Activated T-helper 1 cell treated with anti-CD3 and anti-CD28 coated beads, Interleukin-12 subunit alpha, Interleukin-12 subunit beta, Interleukin-2, Interleukin-4 antibody, amounts not matched to agents 30 ng/mL and 10 ng/mL and 1 ng/mL, durations not matched to agents 14 hours and 24 hours and 36 hours (primary cell): ENCODE measurements around the gene LPP. TPM values are rescaled to one million over a fixed set of nuclear protein-coding genes. Genes with fewer than 3 reads are reported as not detected.

Experiments used
- DNase-seq: peaks from one replicate; pipeline ENCODE4 v3.0.0; 2021; ENCODE audit warnings: low spot score
- H3K27ac Mint-ChIP-seq: one replicate; pipeline ENCODE4 v1.8.0; 2021; ENCODE audit warnings: mild to moderate bottlenecking, mixed read lengths
- H3K27me3 Mint-ChIP-seq: one replicate; pipeline ENCODE4 v1.8.0; 2022; ENCODE audit warnings: mild to moderate bottlenecking, moderate library complexity, mixed read lengths; ENCODE audit not compliant: insufficient read depth
- H3K36me3 Mint-ChIP-seq: one replicate; pipeline ENCODE4 v1.8.0; 2021; ENCODE audit warnings: low read depth, mixed read lengths
- H3K4me1 Mint-ChIP-seq: one replicate; pipeline ENCODE4 v1.8.0; 2021; ENCODE audit warnings: low read depth, mixed read lengths
- H3K4me3 Mint-ChIP-seq: one replicate; pipeline ENCODE4 v1.8.0; 2021; ENCODE audit warnings: mild to moderate bottlenecking, moderate library complexity, mixed read lengths
- H3K9me3 Mint-ChIP-seq: one replicate; pipeline ENCODE4 v1.8.0; 2021; ENCODE audit warnings: mixed read lengths
- intact Hi-C: fragments of 100-400 bp; cut with micrococcal nuclease; formaldehyde crosslinking; loops from one replicate; pipeline ENCODE4 v1.15.1; 2024
- total RNA-seq: library from RNA; stranded (reverse); gene quantifications from 2 replicates; pipeline ENCODE4 v1.2.3, GENCODE V29; 2022

The LPP gene
- total RNA-seq, 1 donor from 2014 or later: 38.2 TPM

GRCh38 chr3:188513662-188514328 is 359.8 kb downstream of the LPP start:
- Mint-ChIP-seq H3K4me3 (no peak overlapping the region), H3K27me3 (no peaks in the 10 kb centered on the region), H3K27ac (no peak overlapping the region), H3K9me3 (no peaks in the 10 kb centered on the region), H3K36me3 (peaks cover 5% of the 10 kb centered on the region), H3K4me1 (peaks cover 5% of the 10 kb centered on the region)
- no peak for DNase-seq
- intact Hi-C loops: no loop called here

- peaks cover 5% of the 10 kb centered on the region for H3K4me1 Mint-ChIP-seq
- no peak overlapping the region for H3K4me3 Mint-ChIP-seq
- no peaks in the 10 kb centered on the region for H3K9me3 Mint-ChIP-seq
- no peaks in the 10 kb centered on the region for H3K27me3 Mint-ChIP-seq
- peaks cover 5% of the 10 kb centered on the region for H3K36me3 Mint-ChIP-seq
- intact Hi-C loops: loop anchor here (2.0 kb wide), 1 partner anchor 776 kb away; no protein-coding TSS in a partner anchor
- H3K27ac Mint-ChIP-seq: no peak overlapping the region
- DNase-seq: no peak
Measured at GRCh38 chr3:188516515-188516914, 362.6 kb downstream of the LPP start.

- peaks cover 5% of the 10 kb centered on the region for H3K4me1 Mint-ChIP-seq
- H3K27ac Mint-ChIP-seq: no peak overlapping the region
- no peak for DNase-seq
- H3K4me3 Mint-ChIP-seq: no peak overlapping the region
- peaks cover 3% of the 10 kb centered on the region for H3K36me3 Mint-ChIP-seq
- intact Hi-C loops: no loop called here
- H3K27me3 Mint-ChIP-seq: no peaks in the 10 kb centered on the region
- no peaks in the 10 kb centered on the region for H3K9me3 Mint-ChIP-seq
Measured at GRCh38 chr3:188518416-188518815, 364.5 kb downstream of the LPP start.

GRCh38 chr3:188518835-188519452 is 365.0 kb downstream of the LPP start:
- no peak overlapping the region for H3K27ac Mint-ChIP-seq
- no peak for DNase-seq
- intact Hi-C loops: no loop called here
- H3K27me3 Mint-ChIP-seq: no peaks in the 10 kb centered on the region
- H3K4me1 Mint-ChIP-seq: peaks cover 5% of the 10 kb centered on the region
- no peak overlapping the region for H3K4me3 Mint-ChIP-seq
- H3K9me3 Mint-ChIP-seq: no peaks in the 10 kb centered on the region
- peaks cover 3% of the 10 kb centered on the region for H3K36me3 Mint-ChIP-seq

GRCh38 chr3:188520466-188520865 is 366.5 kb downstream of the LPP start:
- Mint-ChIP-seq H3K4me1 (peaks cover 5% of the 10 kb centered on the region), H3K4me3 (no peak overlapping the region), H3K9me3 (no peaks in the 10 kb centered on the region), H3K27ac (no peak overlapping the region), H3K27me3 (no peaks in the 10 kb centered on the region), H3K36me3 (peaks cover 4% of the 10 kb centered on the region)
- intact Hi-C loops: no loop called here
- DNase-seq: no peak

- no peaks in the 10 kb centered on the region for H3K9me3 Mint-ChIP-seq
- no peak for DNase-seq
- no peak overlapping the region for H3K27ac Mint-ChIP-seq
- peaks cover 13% of the 10 kb centered on the region for H3K36me3 Mint-ChIP-seq
- no peaks in the 10 kb centered on the region for H3K27me3 Mint-ChIP-seq
- H3K4me3 Mint-ChIP-seq: no peak overlapping the region
- H3K4me1 Mint-ChIP-seq: no peaks in the 10 kb centered on the region
- intact Hi-C loops: no loop called here
Measured at GRCh38 chr3:188522115-188522514, 368.2 kb downstream of the LPP start.

- intact Hi-C loops: no loop called here
- peaks cover 11% of the 10 kb centered on the region for H3K36me3 Mint-ChIP-seq
- H3K27me3 Mint-ChIP-seq: no peaks in the 10 kb centered on the region
- H3K4me3 Mint-ChIP-seq: no peak overlapping the region
- H3K27ac Mint-ChIP-seq: no peak overlapping the region
- no peak for DNase-seq
- H3K9me3 Mint-ChIP-seq: no peaks in the 10 kb centered on the region
- H3K4me1 Mint-ChIP-seq: no peaks in the 10 kb centered on the region
Measured at GRCh38 chr3:188523291-188523690, 369.3 kb downstream of the LPP start.

GRCh38 chr3:188524052-188524451 is 370.1 kb downstream of the LPP start:
- H3K9me3 Mint-ChIP-seq: no peaks in the 10 kb centered on the region
- DNase-seq: no peak
- no peaks in the 10 kb centered on the region for H3K4me1 Mint-ChIP-seq
- H3K4me3 Mint-ChIP-seq: no peak overlapping the region
- H3K36me3 Mint-ChIP-seq: peaks cover 11% of the 10 kb centered on the region
- H3K27me3 Mint-ChIP-seq: no peaks in the 10 kb centered on the region
- H3K27ac Mint-ChIP-seq: no peak overlapping the region
- intact Hi-C loops: no loop called here

GRCh38 chr3:188526057-188526456 is 372.1 kb downstream of the LPP start:
- intact Hi-C loops: no loop called here

GRCh38 chr3:188527389-188527788 is 373.4 kb downstream of the LPP start:
- peaks cover 11% of the 10 kb centered on the region for H3K36me3 Mint-ChIP-seq
- H3K4me1 Mint-ChIP-seq: no peaks in the 10 kb centered on the region
- no peak for DNase-seq
- H3K4me3 Mint-ChIP-seq: no peak overlapping the region
- H3K9me3 Mint-ChIP-seq: no peaks in the 10 kb centered on the region
- intact Hi-C loops: no loop called here
- no peaks in the 10 kb centered on the region for H3K27me3 Mint-ChIP-seq
- H3K27ac Mint-ChIP-seq: no peak overlapping the region

More at GRCh38 chr3:188526057-188526456, 372.1 kb downstream of the LPP start:
- Mint-ChIP-seq H3K4me1 (no peaks in the 10 kb centered on the region), H3K27ac (no peak overlapping the region), H3K27me3 (no peaks in the 10 kb centered on the region), H3K4me3 (no peak overlapping the region), H3K36me3 (peaks cover 11% of the 10 kb centered on the region), H3K9me3 (no peaks in the 10 kb centered on the region)
- no peak for DNase-seq

- intact Hi-C loops: no loop called here
- Mint-ChIP-seq H3K27me3 (no peaks in the 10 kb centered on the region), H3K4me3 (no peak overlapping the region)
Measured at GRCh38 chr3:188528396-188528795, 374.4 kb downstream of the LPP start.

GRCh38 chr3:188529228-188529627 is 375.3 kb downstream of the LPP start:
- no peaks in the 10 kb centered on the region for H3K9me3 Mint-ChIP-seq
- no peak overlapping the region for H3K27ac Mint-ChIP-seq
- DNase-seq: no peak
- no peaks in the 10 kb centered on the region for H3K27me3 Mint-ChIP-seq
- peaks cover 11% of the 10 kb centered on the region for H3K36me3 Mint-ChIP-seq
- intact Hi-C loops: no loop called here
- no peak overlapping the region for H3K4me3 Mint-ChIP-seq
- H3K4me1 Mint-ChIP-seq: peaks cover 12% of the 10 kb centered on the region

More at GRCh38 chr3:188528396-188528795, 374.4 kb downstream of the LPP start:
- H3K27ac Mint-ChIP-seq: no peak overlapping the region
- peaks cover 11% of the 10 kb centered on the region for H3K36me3 Mint-ChIP-seq
- no peak for DNase-seq
- no peaks in the 10 kb centered on the region for H3K9me3 Mint-ChIP-seq
- H3K4me1 Mint-ChIP-seq: peaks cover 6% of the 10 kb centered on the region

- intact Hi-C loops: no loop called here
- peaks cover 11% of the 10 kb centered on the region for H3K36me3 Mint-ChIP-seq
- no peak overlapping the region for H3K4me3 Mint-ChIP-seq
- H3K9me3 Mint-ChIP-seq: no peaks in the 10 kb centered on the region
- DNase-seq: no peak
- H3K27me3 Mint-ChIP-seq: no peaks in the 10 kb centered on the region
- H3K27ac Mint-ChIP-seq: no peak overlapping the region
- peaks cover 12% of the 10 kb centered on the region for H3K4me1 Mint-ChIP-seq
Measured at GRCh38 chr3:188530226-188530625, 376.3 kb downstream of the LPP start.
